Heart left ventricle (tissue), 16 donors: ENCODE data around the gene F7. TPM values are rescaled to one million over a fixed set of nuclear protein-coding genes. Genes with fewer than 3 reads are reported as not detected.

Experiments used
- ATAC-seq, 4 donors: fragments of 200-7000 bp; cut with Tn5 transposase; one replicate each; pipeline ENCODE4 v1.9.1; 2020 to 2022; ENCODE audit warnings: moderate library complexity in 4 of 4, mild to moderate bottlenecking in 3 of 4, moderate number of reproducible peaks in 1 of 4
- DNase-seq, 5 donors: peaks; one replicate each; pipeline ENCODE4 v3.0.0-alpha.2; 2020
- H3K27ac ChIP-seq, 12 donors: fragments of 200-600 bp; sonication (generic) in 4 of 12; one replicate each; pipeline versions ENCODE4 v1.5.0 to v1.8.0; 2016 to 2022; ENCODE audit warnings: mild to moderate bottlenecking in 2 of 12
- H3K27me3 ChIP-seq, 9 donors: fragments of 200-600 bp; sonication (generic) in 2 of 9; one replicate each; pipeline versions ENCODE4 v1.5.1 to v1.8.0; 2016 to 2022; ENCODE audit warnings: mild to moderate bottlenecking in 3 of 9
- H3K36me3 ChIP-seq, 9 donors: fragments of 200-600 bp; sonication (generic) in 2 of 9; one replicate each; pipeline versions ENCODE4 v1.5.0 to v1.8.0; 2018 to 2022; ENCODE audit warnings: mild to moderate bottlenecking in 2 of 9
- H3K4me1 ChIP-seq, 12 donors: fragments of 200-600 bp; sonication (generic) in 4 of 12; one replicate each; pipeline versions ENCODE4 v1.5.0 to v1.8.0; 2016 to 2022; ENCODE audit warnings: mild to moderate bottlenecking in 3 of 12
- H3K4me3 ChIP-seq, 12 donors: fragments of 200-600 bp; sonication (generic) in 4 of 12; one replicate each; pipeline versions ENCODE4 v1.5.0 to v1.8.0; 2017 to 2022; ENCODE audit warnings: mild to moderate bottlenecking in 9 of 12, moderate library complexity in 4 of 12
- H3K9me3 ChIP-seq, 12 donors: fragments of 200-600 bp; sonication (generic) in 4 of 12; one replicate each; pipeline versions ENCODE4 v1.5.0 to v1.8.0; 2016 to 2022; ENCODE audit warnings: mild to moderate bottlenecking in 1 of 12
- CTCF ChIP-seq, 12 donors: fragments of 200-600 bp; sonication (generic) in 4 of 12; IDR thresholded peaks; one replicate each; pipeline versions ENCODE4 v1.5.0 to v1.8.0; 2018 to 2022; ENCODE audit warnings: antibody characterized with exemption in 12 of 12, mild to moderate bottlenecking in 5 of 12
- POLR2A ChIP-seq, 2 donors: fragments of 450-650 bp; IDR thresholded peaks; one replicate each; pipeline ENCODE4 v1.6.1; 2017; ENCODE audit warnings: antibody characterized with exemption in 2 of 2, mild to moderate bottlenecking in 2 of 2, moderate library complexity in 2 of 2
- whole genome bisulfite sequencing, 4 donors: extraction: QIAGEN DNeasy Blood & Tissue Kit in 2 of 4; methylation state at CpG; one replicate each; pipeline versions ENCODE4 v1.1.5 to v1.1.7; 2013 to 2018; 5-methylcytosine and 5-hydroxymethylcytosine counted together
- intact Hi-C, 10 donors: fragments of 100-400 bp; cut with DNase I; formaldehyde crosslinking; loops; one replicate each; pipeline versions ENCODE4 v1.11.1 to v1.14.2; 2022
- polyA plus RNA-seq, 2 donors: library from polyadenylated mRNA; stranded (reverse); fragments of 200-250 nt; gene quantifications; one replicate each; pipeline ENCODE4 v1.2.3, GENCODE V29; 2013
- total RNA-seq, 9 donors: library from RNA; depleted of rRNA in 2 of 9; stranded (reverse); fragments of >200 nt in 2 of 9; fragmentation: NEBNext Ultra II Directional in 3 of 9; extraction: Animal tissue kit (Norgen Biotek cat#: 25700) in 3 of 9; gene quantifications; one replicate each; pipeline versions ENCODE4 v1.1.0 to v1.2.4, GENCODE V29; 2016 to 2023
- donor health status: ischemic (EF 13 %, LVEDD 7.1; RV severe dilation, severe dysfunction).
- donor health status: healthy with polysubstance abuse.
- donor health status: DM: no; HTN: yes; CAD: no.
- donor health status: DM: no; HTN: no; CAD: no.
- donor health status: ischemic (EF 25% LVEDD 6.9; RV normal size, moderate dysfunction).
- donor health status: ischemic (EF 25% LVEDD 5.7; RV mildly dilated, moderate dysfunction).
- donor health status: healthy.
- donor health status: DM: yes; HTN: yes; CAD: no.
- donor health status: ischemic (EF 35%, LVEDD 5.7; RV mildly dilated, moderate dysfunction).
- donor health status: nonischemic (EF 11% LVEDD 7.7; RV severe dilation, severe dysfunction).
- donor health status: DM: yes; HTN: yes; CAD: no.
- donor health status: PGD.
- donor health status: ischemic (EF 29% LVEDD 5.4; RV normal size, mild dysfunction).
- donor health status: nonischemic (EF 23%, LVEDD 6.1; RV moderate dilation, normal function).

Gene F7
- total and polyA plus RNA-seq, 11 donors, result 0.01 to 0.41 (median 0.13) TPM; not detected in 7

- ATAC-seq (peak in 1 of 4 donors; percentile 13), DNase-seq (no peak)
- Histone ChIP-seq H3K27me3 (peaks cover 0 to 24% (median 12%) of the 10 kb centered on the region in 9 donors), H3K4me1 (peaks cover 0 to 3% (median 0%) of the 10 kb centered on the region in 12 donors), H3K27ac (no peak overlapping the region), H3K9me3 (peaks cover 0 to 8% (median 0%) of the 10 kb centered on the region in 12 donors), H3K36me3 (peaks cover 0 to 4% (median 0%) of the 10 kb centered on the region in 9 donors), H3K4me3 (no peak overlapping the region)
- intact Hi-C loops, result no loop called here
- WGBS, 4 donors, result 30 to 42% (median 32%) methylated on average over 25 of the region's 25 CpGs
- no peak for TF ChIP-seq CTCF (IDR thresholded peaks at IDR 0.05)
- TF ChIP-seq POLR2A (IDR thresholded peaks at IDR 0.05), result no peak
These were observed 57.4 kb downstream of the F7 start for GRCh38 chr13:113162783-113163685.

- TF ChIP-seq CTCF (IDR thresholded peaks at IDR 0.05) (no peak), POLR2A (IDR thresholded peaks at IDR 0.05) (no peak)
These were observed 58.9 kb downstream of the F7 start for GRCh38 chr13:113164492-113164891.

DNA sequence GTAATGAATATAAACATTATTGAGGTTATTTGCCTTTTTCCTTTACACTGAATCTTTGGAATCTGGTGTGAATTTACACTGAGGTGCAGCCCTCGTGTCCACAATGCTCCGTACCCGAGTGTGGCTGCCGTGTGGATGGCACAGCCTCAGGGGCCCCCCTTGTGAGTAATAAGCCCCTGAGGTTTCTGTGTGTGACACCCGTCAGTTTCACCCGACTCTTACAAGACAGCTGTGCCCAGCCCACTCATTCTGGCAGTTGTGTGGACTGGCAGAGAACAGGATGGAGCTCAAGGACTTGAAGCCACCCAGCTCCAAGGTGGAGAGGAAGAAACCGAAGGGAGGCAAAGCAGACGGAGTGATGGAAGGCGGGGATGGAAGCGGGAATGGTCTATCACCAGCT lies 60.7 kb downstream of the F7 start:
- H3K27ac ChIP-seq, result no peak overlapping the region
- DNase-seq, result no peak
- intact Hi-C loops, result no loop called here
- TF ChIP-seq POLR2A (IDR thresholded peaks at IDR 0.05) (no peak), CTCF (IDR thresholded peaks at IDR 0.05) (no peak)
- 78 to 89% (median 85%) methylated on average over 10 of the region's 10 CpGs for WGBS, 4 donors
- no peak for ATAC-seq
- no peak overlapping the region for H3K4me3 ChIP-seq
- peaks cover 0 to 8% (median 3%) of the 10 kb centered on the region in 9 donors for H3K27me3 ChIP-seq
- H3K36me3 ChIP-seq, result peaks cover 0 to 18% (median 5%) of the 10 kb centered on the region in 9 donors
- peaks cover 0 to 11% (median 4%) of the 10 kb centered on the region in 12 donors for H3K4me1 ChIP-seq
- peaks cover 0 to 10% (median 0%) of the 10 kb centered on the region in 12 donors for H3K9me3 ChIP-seq

More at GRCh38 chr13:113164492-113164891, 58.9 kb downstream of the F7 start:
- no peak overlapping the region for H3K27ac ChIP-seq
- DNase-seq, result no peak
- peaks cover 0 to 6% (median 0%) of the 10 kb centered on the region in 12 donors for H3K4me1 ChIP-seq
- no peak overlapping the region for H3K4me3 ChIP-seq
- H3K27me3 ChIP-seq, result peaks cover 0 to 24% (median 12%) of the 10 kb centered on the region in 9 donors
- intact Hi-C loops, result no loop called here
- WGBS, 4 donors, result 70 to 77% (median 76%) methylated on average over 12 of the region's 12 CpGs
- H3K9me3 ChIP-seq, result peaks cover 0 to 10% (median 0%) of the 10 kb centered on the region in 12 donors
- ATAC-seq, result no peak
- peaks cover 0 to 14% (median 0%) of the 10 kb centered on the region in 9 donors for H3K36me3 ChIP-seq

GRCh38 chr13:113166681-113167080 lies 61.1 kb downstream of the F7 start:
- H3K27me3 ChIP-seq, result peaks cover 0 to 7% (median 0%) of the 10 kb centered on the region in 9 donors
- no peak for TF ChIP-seq POLR2A (IDR thresholded peaks at IDR 0.05)
- no peak for TF ChIP-seq CTCF (IDR thresholded peaks at IDR 0.05)
- ATAC-seq, result no peak
- peaks cover 0 to 23% (median 10%) of the 10 kb centered on the region in 9 donors for H3K36me3 ChIP-seq
- H3K9me3 ChIP-seq, result peaks cover 0 to 10% (median 0%) of the 10 kb centered on the region in 12 donors
- no peak for DNase-seq
- no peak overlapping the region for H3K4me3 ChIP-seq
- WGBS, 4 donors, result 76 to 89% (median 79%) methylated on average over 5 of the region's 5 CpGs
- H3K4me1 ChIP-seq, result peaks cover 0 to 11% (median 4%) of the 10 kb centered on the region in 12 donors
- intact Hi-C loops, result no loop called here
- no peak overlapping the region for H3K27ac ChIP-seq
